ENCODE results near the gene SPAG7. TPM values are rescaled to one million over a fixed set of nuclear protein-coding genes. Genes with fewer than 3 reads are reported as not detected.

The SPAG7 gene
- total and polyA plus RNA-seq, 8 donors, result 47.2 to 78.6 (median 74.2) TPM

DNA sequence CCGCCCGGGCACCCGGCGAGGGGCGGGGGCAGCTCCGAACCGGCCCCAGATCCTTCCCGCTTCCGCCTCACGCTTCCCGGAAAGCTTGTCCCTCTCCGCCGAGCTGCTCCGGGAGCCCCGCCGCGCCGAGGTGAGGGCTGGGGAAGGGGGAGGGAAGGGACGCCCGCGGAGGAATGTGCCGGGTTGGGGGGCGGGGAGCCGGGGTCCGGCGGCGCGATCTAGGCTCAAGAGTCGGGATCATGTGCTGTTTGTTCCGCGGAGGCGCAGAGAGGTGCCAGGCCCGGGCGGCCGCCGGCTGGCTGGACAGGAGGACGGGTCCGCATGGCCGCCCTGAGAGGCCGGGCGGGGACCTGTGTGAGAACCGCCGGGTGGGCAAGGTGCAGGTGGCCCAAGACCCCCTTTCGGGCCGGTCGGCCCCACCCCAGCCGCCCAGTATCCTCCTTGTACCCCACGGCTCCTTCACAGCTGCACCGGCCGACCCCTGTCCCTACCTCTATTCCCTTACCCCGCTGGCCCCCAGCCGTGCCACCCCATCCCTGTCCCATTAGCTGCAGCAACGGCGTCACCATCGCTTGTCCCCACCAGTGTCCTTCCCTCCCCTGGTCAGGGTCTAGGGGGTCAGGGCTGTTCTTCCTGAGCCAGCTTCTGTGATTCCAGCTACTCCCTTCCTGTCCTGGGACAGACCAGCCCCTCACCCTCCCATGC, 30.6 kb upstream of the SPAG7 start:
- Histone ChIP-seq H3K4me3 (peak overlapping the region; percentile 90 to 99), H3K9me3 (no peaks in the 10 kb centered on the region), H3K4me1 (peaks cover 15 to 37% of the 10 kb centered on the region in 2 donors), H3K27ac (peak overlapping the region; percentile 86 to 92), H3K36me3 (peaks cover 0 to 25% of the 10 kb centered on the region in 2 donors), H3K27me3 (no peaks in the 10 kb centered on the region)
- ATAC-seq (peak; percentile 6), DNase-seq (peak in 3 of 4 donors; percentile 44 to 91 (median 49))
- intact Hi-C loops (cut with DNase I), result no loop called here
- TF ChIP-seq, protein P1, sequence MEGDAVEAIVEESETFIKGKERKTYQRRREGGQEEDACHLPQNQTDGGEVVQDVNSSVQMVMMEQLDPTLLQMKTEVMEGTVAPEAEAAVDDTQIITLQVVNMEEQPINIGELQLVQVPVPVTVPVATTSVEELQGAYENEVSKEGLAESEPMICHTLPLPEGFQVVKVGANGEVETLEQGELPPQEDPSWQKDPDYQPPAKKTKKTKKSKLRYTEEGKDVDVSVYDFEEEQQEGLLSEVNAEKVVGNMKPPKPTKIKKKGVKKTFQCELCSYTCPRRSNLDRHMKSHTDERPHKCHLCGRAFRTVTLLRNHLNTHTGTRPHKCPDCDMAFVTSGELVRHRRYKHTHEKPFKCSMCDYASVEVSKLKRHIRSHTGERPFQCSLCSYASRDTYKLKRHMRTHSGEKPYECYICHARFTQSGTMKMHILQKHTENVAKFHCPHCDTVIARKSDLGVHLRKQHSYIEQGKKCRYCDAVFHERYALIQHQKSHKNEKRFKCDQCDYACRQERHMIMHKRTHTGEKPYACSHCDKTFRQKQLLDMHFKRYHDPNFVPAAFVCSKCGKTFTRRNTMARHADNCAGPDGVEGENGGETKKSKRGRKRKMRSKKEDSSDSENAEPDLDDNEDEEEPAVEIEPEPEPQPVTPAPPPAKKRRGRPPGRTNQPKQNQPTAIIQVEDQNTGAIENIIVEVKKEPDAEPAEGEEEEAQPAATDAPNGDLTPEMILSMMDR (IDR thresholded peaks at IDR 0.05), result no peak

GRCh38 chr17:4997302-4998026, 29.8 kb upstream of the SPAG7 start, which contains the start of the genes INCA1 and KIF1C:
Gene INCA1 (minus strand): TSS chr17:4997522. CDS start chr17:4994437, 3,085 bp downstream.
Gene KIF1C (plus strand): TSS chr17:4997950. CDS start chr17:5000247, 2,297 bp downstream.
- H3K4me1 ChIP-seq, result peaks cover 15 to 37% of the 10 kb centered on the region in 2 donors
- peak within 1 kb of the TSS; percentile 86 to 92 for H3K27ac ChIP-seq
- no peaks in the 10 kb centered on the region for H3K27me3 ChIP-seq
- DNase-seq (peak; percentile 94 to 99 (median 96)), ATAC-seq (peak; percentile 96)
- no peaks in the 10 kb centered on the region for H3K9me3 ChIP-seq
- peak within 1 kb of the TSS; percentile 90 to 99 for H3K4me3 ChIP-seq
- intact Hi-C loops (cut with DNase I), result no loop called here
- H3K36me3 ChIP-seq, result peaks cover 0 to 18% of the 10 kb centered on the region in 2 donors
- TF ChIP-seq, protein P1 (IDR thresholded peaks at IDR 0.05), result peak in 1 of 2 donors; percentile 50

GRCh38 chr17:4994081-4994595, 26.5 kb upstream of the SPAG7 start:
- no peak for ATAC-seq
- H3K27ac ChIP-seq, result no peak overlapping the region
- H3K36me3 ChIP-seq, result no peaks in the 10 kb centered on the region
- TF ChIP-seq, protein P1 (IDR thresholded peaks at IDR 0.05), result no peak
- no peaks in the 10 kb centered on the region for H3K9me3 ChIP-seq
- intact Hi-C loops (cut with DNase I), result no loop called here
- peaks cover 6 to 21% of the 10 kb centered on the region in 2 donors for H3K4me1 ChIP-seq
- H3K27me3 ChIP-seq, result no peaks in the 10 kb centered on the region
- H3K4me3 ChIP-seq, result no peak overlapping the region
- DNase-seq, result no peak

- ATAC-seq (peak; percentile 4), DNase-seq (no peak)
- H3K4me1 ChIP-seq, result peaks cover 17 to 34% of the 10 kb centered on the region in 2 donors
- H3K27me3 ChIP-seq, result no peaks in the 10 kb centered on the region
- H3K9me3 ChIP-seq, result no peaks in the 10 kb centered on the region
- peak overlapping the region; percentile 94 for H3K27ac ChIP-seq
- TF ChIP-seq, protein P1 (IDR thresholded peaks at IDR 0.05), result no peak
- H3K4me3 ChIP-seq, result peak overlapping the region; percentile 94 to 98
- H3K36me3 ChIP-seq, result peaks cover 0 to 17% of the 10 kb centered on the region in 2 donors
- intact Hi-C loops (cut with DNase I), result loop anchor here in 1 of 2 donors (10.0 kb wide), 1 partner anchor 77 kb away; no protein-coding TSS in a partner anchor
Measured at GRCh38 chr17:4987767-4988567, 20.4 kb upstream of the SPAG7 start.

Measured in left lung (tissue), 10 donors.